ENCODE data around the gene PLEKHG3. TPM values are rescaled to one million over a fixed set of nuclear protein-coding genes. Genes with fewer than 3 reads are reported as not detected.

Gene PLEKHG3
- total RNA-seq, 1 experiment from 2014 or later, result 34.0 TPM

DNA sequence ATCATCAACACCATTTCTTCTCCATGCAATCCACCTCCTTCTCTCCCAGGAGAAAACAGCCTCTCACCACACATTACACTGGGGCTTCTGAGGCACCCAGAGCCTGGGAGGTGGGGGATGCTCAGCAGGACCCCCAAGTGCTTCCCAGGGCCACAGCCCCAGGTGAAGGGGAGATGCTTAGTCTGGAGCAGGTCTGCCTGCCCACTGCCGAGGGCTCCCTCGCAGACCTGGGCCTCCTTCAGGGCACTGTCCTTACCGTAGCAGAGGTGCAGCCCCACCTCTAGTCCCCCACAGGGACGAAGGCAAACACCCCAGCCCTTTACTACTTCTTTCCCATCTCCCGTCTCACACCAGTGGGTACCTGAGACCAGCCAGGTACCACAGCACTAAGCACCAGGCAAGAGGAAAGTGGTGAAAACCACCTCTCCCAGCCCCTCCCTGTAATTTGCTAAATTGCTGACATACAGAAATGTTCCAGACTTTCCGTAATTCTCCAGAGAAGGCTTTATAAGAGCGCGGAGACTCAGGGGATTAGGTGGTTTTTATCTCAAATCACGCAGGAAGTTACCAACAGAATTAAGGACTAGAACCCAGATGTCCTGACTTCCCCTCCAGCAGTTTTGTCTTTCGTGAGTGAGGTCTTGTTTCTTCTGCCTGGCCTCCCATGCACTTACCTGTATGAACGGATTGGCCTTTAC lies 59.0 kb downstream of the PLEKHG3 start:
- Histone ChIP-seq H3K27ac (ENCODE audit: low read length) (no peak overlapping the region), H3K4me3 (ENCODE audit: low read depth in 2 of 2, low read length in 2 of 2) (no peak overlapping the region), H3K27me3 (ENCODE audit: control insufficient read depth, insufficient read depth, low read length) (no peaks in the 10 kb centered on the region), H3K9me3 (ENCODE audit: control insufficient read depth, insufficient read depth, low read depth, low read length) (no peaks in the 10 kb centered on the region), H3K36me3 (ENCODE audit: control insufficient read depth, insufficient read depth, low read length) (no peaks in the 10 kb centered on the region), H3K4me1 (ENCODE audit: control insufficient read depth, insufficient read depth, low read length) (peaks cover 3% of the 10 kb centered on the region; the same call in 1 of the 2 replicates)
- CTCF ChIA-PET, result no interaction called here
- DNase-seq (ENCODE audit: low read depth, low spot score) (no peak), ATAC-seq (no peak)
- in situ Hi-C loops (cut with HindIII; ENCODE audit: low pct_unique_long_range_greater_than_20kb, low sequenced_read_pairs), result no loop called here
- POLR2A ChIA-PET, result no interaction called here
- BruUV-seq (replicated peaks), result no TSS peak
- TF ChIP-seq SIN3A (IDR thresholded peaks at IDR 0.05; ENCODE audit: borderline replicate concordance, insufficient read depth, low read depth, low read length), result no peak
- TF ChIP-seq TCF7L2 (IDR thresholded peaks at IDR 0.05; ENCODE audit: low read depth, low read length), result no peak
- TF ChIP-seq, protein P1, sequence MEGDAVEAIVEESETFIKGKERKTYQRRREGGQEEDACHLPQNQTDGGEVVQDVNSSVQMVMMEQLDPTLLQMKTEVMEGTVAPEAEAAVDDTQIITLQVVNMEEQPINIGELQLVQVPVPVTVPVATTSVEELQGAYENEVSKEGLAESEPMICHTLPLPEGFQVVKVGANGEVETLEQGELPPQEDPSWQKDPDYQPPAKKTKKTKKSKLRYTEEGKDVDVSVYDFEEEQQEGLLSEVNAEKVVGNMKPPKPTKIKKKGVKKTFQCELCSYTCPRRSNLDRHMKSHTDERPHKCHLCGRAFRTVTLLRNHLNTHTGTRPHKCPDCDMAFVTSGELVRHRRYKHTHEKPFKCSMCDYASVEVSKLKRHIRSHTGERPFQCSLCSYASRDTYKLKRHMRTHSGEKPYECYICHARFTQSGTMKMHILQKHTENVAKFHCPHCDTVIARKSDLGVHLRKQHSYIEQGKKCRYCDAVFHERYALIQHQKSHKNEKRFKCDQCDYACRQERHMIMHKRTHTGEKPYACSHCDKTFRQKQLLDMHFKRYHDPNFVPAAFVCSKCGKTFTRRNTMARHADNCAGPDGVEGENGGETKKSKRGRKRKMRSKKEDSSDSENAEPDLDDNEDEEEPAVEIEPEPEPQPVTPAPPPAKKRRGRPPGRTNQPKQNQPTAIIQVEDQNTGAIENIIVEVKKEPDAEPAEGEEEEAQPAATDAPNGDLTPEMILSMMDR (IDR thresholded peaks at IDR 0.05), result no peak
- TF ChIP-seq POLR2AphosphoS5 (IDR thresholded peaks at IDR 0.05; ENCODE audit: low read depth, low read length), result no peak
- TF ChIP-seq REST (IDR thresholded peaks at IDR 0.05; ENCODE audit: insufficient read depth in 1 of 2, low read depth in 2 of 2, low read length in 1 of 2), result no peak
- intact Hi-C loops (cut with micrococcal nuclease; ENCODE audit: unreplicated experiment), result loop anchor here (5.0 kb wide), 1 partner anchor 56 kb away; no protein-coding TSS in a partner anchor

DNA sequence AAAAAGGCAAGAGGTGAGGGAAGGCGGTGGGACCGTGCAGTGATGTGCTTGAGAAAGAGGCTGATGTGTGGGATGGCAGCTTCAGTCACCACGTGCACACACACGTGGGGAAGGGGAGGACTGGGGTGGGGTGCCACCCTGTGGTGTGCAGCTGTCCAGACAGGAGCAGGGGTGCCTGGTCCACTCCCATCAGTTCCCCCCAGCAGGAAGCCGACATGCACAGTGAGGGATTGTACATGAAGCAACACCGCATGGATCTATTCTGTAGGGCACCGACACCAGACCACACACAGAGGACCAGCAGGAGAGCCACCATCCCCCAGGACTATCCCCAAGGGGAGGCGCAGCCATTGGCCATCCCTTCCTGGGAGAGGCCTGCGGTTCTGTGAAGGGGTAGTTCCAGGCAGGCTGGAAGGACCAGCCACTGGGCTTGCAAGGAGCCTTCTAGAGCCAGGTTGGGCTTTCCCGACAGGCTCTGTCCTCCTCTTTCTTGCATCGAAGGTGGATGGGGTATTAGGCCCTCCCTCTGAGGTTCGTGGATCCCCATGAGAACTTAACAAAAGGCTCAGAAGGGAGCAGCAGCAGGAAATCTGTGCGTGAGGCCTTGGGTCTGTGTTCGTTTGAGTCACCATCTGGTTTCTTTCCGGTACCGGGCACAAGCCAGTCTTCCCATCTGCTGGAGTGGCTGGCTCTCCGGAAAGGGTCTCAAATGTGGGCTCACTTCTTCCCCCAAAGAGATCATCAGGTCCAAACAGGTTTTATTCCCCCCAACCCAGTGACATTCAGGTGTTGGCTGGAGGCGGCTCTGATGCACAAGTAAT lies 59.8 kb downstream of the PLEKHG3 start:
- H3K27ac ChIP-seq (ENCODE audit: low read length), result 0 out of 2 replicates have a peak overlapping the region, but pooled peaks have one; percentile 34
- no TSS peak for BruUV-seq (replicated peaks)
- ChIA-PET POLR2A (no interaction called here), CTCF (interaction anchor here (0.5 to 0.9 kb wide), 4 partner anchors 59 to 181 kb away, joined by 3 to 9 read pairs (median 4); no protein-coding TSS in a partner anchor)
- H3K4me3 ChIP-seq (ENCODE audit: low read depth in 2 of 2, low read length in 2 of 2), result peak overlapping the region in 1 of 2 experiments; percentile 22; a peak in 2 of 4 replicates
- TF ChIP-seq TCF7L2 (IDR thresholded peaks at IDR 0.05; ENCODE audit: low read depth, low read length) (no peak), POLR2AphosphoS5 (IDR thresholded peaks at IDR 0.05; ENCODE audit: low read depth, low read length) (no peak), SIN3A (IDR thresholded peaks at IDR 0.05; ENCODE audit: borderline replicate concordance, insufficient read depth, low read depth, low read length) (no peak), REST (IDR thresholded peaks at IDR 0.05; ENCODE audit: insufficient read depth in 1 of 2, low read depth in 2 of 2, low read length in 1 of 2) (no peak)
- TF ChIP-seq, protein P1 (IDR thresholded peaks at IDR 0.05), result no peak
- no peaks in the 10 kb centered on the region for H3K27me3 ChIP-seq (ENCODE audit: control insufficient read depth, insufficient read depth, low read length)
- in situ Hi-C loops (cut with HindIII; ENCODE audit: low pct_unique_long_range_greater_than_20kb, low sequenced_read_pairs), result no loop called here
- DNase-seq (ENCODE audit: low read depth, low spot score), result no peak
- H3K36me3 ChIP-seq (ENCODE audit: control insufficient read depth, insufficient read depth, low read length), result no peaks in the 10 kb centered on the region
- ATAC-seq, result no peak
- H3K9me3 ChIP-seq (ENCODE audit: control insufficient read depth, insufficient read depth, low read depth, low read length), result no peaks in the 10 kb centered on the region
- H3K4me1 ChIP-seq (ENCODE audit: control insufficient read depth, insufficient read depth, low read length), result peaks cover 3% of the 10 kb centered on the region; the same call in 1 of the 2 replicates
- intact Hi-C loops (cut with micrococcal nuclease; ENCODE audit: unreplicated experiment), result loop anchor here (1.0 to 5.0 kb wide), 2 partner anchors 57 to 93 kb away; no protein-coding TSS in a partner anchor
